ENCODE measurements around the gene GUCY1B1.

GUCY1B1 gene

GRCh38 chr4:155799116-155799793, 40.4 kb downstream of the GUCY1B1 start:
- DNase-seq (ENCODE audit: low read depth, low spot score): no peak

GRCh38 chr4:155799794-155800123, 40.9 kb downstream of the GUCY1B1 start:
- DNase-seq (ENCODE audit: low read depth, low spot score): no peak

GRCh38 chr4:155800685-155801343, 42.0 kb downstream of the GUCY1B1 start:
- no peak for DNase-seq (ENCODE audit: low read depth, low spot score)

GRCh38 chr4:155802190-155802959, 43.6 kb downstream of the GUCY1B1 start:
- no peak for DNase-seq (ENCODE audit: low read depth, low spot score)

GRCh38 chr4:155805016-155805415, 46.2 kb downstream of the GUCY1B1 start:
- DNase-seq (ENCODE audit: low read depth, low spot score): no peak

- DNase-seq (ENCODE audit: low read depth, low spot score): no peak
These were observed 48.2 kb downstream of the GUCY1B1 start for GRCh38 chr4:155807021-155807420.

GRCh38 chr4:155809835-155810234, 51.0 kb downstream of the GUCY1B1 start:
- DNase-seq (ENCODE audit: low read depth, low spot score): peak; percentile 16

- no peak for DNase-seq (ENCODE audit: low read depth, low spot score)
These were observed 52.3 kb downstream of the GUCY1B1 start for GRCh38 chr4:155811083-155811482.

- no peak for DNase-seq (ENCODE audit: low read depth, low spot score)
These were observed 59.8 kb downstream of the GUCY1B1 start for GRCh38 chr4:155818639-155819038.

- DNase-seq (ENCODE audit: low read depth, low spot score): no peak
These were observed 60.2 kb downstream of the GUCY1B1 start for GRCh38 chr4:155819066-155819465.

- DNase-seq (ENCODE audit: low read depth, low spot score): no peak
These were observed 62.2 kb downstream of the GUCY1B1 start for GRCh38 chr4:155820887-155821518.

- no peak for DNase-seq (ENCODE audit: low read depth, low spot score)
These were observed 63.8 kb downstream of the GUCY1B1 start for GRCh38 chr4:155822572-155822971.

- no peak for DNase-seq (ENCODE audit: low read depth, low spot score)
These were observed 69.8 kb downstream of the GUCY1B1 start for GRCh38 chr4:155828628-155829027.

GRCh38 chr4:155832664-155833063, 73.8 kb downstream of the GUCY1B1 start:
- DNase-seq (ENCODE audit: low read depth, low spot score): no peak

- DNase-seq (ENCODE audit: low read depth, low spot score): no peak
These were observed 78.5 kb downstream of the GUCY1B1 start for GRCh38 chr4:155837203-155837796.

GRCh38 chr4:155842080-155842479, 83.3 kb downstream of the GUCY1B1 start:
- no peak for DNase-seq (ENCODE audit: low read depth, low spot score)

- DNase-seq (ENCODE audit: low read depth, low spot score): no peak
These were observed 88.1 kb downstream of the GUCY1B1 start for GRCh38 chr4:155846929-155847328.

GRCh38 chr4:155849042-155849441, 90.2 kb downstream of the GUCY1B1 start:
- DNase-seq (ENCODE audit: low read depth, low spot score): no peak

- DNase-seq (ENCODE audit: low read depth, low spot score): no peak
These were observed 94.4 kb downstream of the GUCY1B1 start for GRCh38 chr4:155853189-155853588.

GRCh38 chr4:155854582-155855226, 95.9 kb downstream of the GUCY1B1 start:
- no peak for DNase-seq (ENCODE audit: low read depth, low spot score)

GRCh38 chr4:155855897-155856296, 97.1 kb downstream of the GUCY1B1 start:
- DNase-seq (ENCODE audit: low read depth, low spot score): no peak
